C4-2B (cell line): ENCODE measurements around the gene DSCAM.
"Not testable (repeated sequence)": the region's sequence is repeated elsewhere in the genome, so short reads cannot be mapped to it uniquely, and the experiment has no call there.

ENCODE experiments used
- H3K27ac ChIP-seq: fragments of 450-650 bp; 2 replicates; pipeline ENCODE4 v1.5.1; 2017
- ZFX ChIP-seq: fragments of 450-650 bp; IDR thresholded peaks from 2 replicates; pipeline ENCODE4 v1.6.1; 2017
- TF ChIP-seq, protein P1 (sequence below): fragments of 450-650 bp; conservative IDR thresholded peaks from 2 replicates; pipeline ENCODE4 v1.5.1; 2017; ENCODE audit warnings: mild to moderate bottlenecking

Gene DSCAM, protein sequence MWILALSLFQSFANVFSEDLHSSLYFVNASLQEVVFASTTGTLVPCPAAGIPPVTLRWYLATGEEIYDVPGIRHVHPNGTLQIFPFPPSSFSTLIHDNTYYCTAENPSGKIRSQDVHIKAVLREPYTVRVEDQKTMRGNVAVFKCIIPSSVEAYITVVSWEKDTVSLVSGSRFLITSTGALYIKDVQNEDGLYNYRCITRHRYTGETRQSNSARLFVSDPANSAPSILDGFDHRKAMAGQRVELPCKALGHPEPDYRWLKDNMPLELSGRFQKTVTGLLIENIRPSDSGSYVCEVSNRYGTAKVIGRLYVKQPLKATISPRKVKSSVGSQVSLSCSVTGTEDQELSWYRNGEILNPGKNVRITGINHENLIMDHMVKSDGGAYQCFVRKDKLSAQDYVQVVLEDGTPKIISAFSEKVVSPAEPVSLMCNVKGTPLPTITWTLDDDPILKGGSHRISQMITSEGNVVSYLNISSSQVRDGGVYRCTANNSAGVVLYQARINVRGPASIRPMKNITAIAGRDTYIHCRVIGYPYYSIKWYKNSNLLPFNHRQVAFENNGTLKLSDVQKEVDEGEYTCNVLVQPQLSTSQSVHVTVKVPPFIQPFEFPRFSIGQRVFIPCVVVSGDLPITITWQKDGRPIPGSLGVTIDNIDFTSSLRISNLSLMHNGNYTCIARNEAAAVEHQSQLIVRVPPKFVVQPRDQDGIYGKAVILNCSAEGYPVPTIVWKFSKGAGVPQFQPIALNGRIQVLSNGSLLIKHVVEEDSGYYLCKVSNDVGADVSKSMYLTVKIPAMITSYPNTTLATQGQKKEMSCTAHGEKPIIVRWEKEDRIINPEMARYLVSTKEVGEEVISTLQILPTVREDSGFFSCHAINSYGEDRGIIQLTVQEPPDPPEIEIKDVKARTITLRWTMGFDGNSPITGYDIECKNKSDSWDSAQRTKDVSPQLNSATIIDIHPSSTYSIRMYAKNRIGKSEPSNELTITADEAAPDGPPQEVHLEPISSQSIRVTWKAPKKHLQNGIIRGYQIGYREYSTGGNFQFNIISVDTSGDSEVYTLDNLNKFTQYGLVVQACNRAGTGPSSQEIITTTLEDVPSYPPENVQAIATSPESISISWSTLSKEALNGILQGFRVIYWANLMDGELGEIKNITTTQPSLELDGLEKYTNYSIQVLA (N-terminal part only)

DNA sequence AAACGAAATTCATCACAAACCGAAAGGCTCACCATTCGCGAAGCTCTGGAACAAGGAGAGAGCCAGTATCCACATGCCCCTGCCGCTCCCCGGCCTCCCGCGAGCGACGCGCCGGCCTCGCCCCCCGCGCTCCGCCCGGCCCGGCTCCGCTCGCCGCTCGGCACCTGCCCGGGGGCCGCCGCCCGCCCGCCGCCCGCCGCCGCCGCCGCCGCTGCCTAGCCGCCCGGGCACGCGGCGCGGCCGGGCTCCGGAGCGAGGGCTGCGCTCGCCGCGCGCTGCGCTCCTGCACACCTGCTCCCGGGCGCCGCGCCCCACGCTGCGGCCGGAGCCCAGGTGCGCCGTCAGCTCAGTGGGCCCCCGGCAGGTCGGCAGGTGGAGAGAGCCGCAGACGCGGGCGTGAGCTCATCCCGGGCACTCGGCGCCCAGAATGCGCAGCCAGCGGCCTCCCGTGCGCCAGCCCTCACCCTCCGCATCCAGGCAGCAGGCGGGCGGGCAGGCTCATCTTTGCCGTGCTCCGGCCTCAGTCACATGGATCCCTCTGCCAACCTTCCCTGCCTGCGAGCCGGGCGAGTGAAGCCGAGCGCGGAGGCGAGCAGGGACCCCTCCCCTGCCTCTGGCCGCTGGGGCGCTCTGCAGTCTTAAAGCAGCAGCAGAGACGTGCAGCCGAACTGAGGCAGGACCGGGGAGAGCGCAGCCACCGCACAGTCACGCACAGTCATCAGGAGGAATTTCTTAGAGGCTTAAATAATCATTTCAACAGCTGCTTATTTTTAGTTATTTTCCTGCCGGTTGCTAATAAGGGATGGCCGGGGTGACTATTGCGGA is at the start of gene DSCAM:
Gene DSCAM (minus strand): TSS at position 572 of the 825 bp plus-strand sequence. CDS start 497 bp downstream, at position 75.
- TF ChIP-seq ZFX = no peak
- TF ChIP-seq, protein P1, sequence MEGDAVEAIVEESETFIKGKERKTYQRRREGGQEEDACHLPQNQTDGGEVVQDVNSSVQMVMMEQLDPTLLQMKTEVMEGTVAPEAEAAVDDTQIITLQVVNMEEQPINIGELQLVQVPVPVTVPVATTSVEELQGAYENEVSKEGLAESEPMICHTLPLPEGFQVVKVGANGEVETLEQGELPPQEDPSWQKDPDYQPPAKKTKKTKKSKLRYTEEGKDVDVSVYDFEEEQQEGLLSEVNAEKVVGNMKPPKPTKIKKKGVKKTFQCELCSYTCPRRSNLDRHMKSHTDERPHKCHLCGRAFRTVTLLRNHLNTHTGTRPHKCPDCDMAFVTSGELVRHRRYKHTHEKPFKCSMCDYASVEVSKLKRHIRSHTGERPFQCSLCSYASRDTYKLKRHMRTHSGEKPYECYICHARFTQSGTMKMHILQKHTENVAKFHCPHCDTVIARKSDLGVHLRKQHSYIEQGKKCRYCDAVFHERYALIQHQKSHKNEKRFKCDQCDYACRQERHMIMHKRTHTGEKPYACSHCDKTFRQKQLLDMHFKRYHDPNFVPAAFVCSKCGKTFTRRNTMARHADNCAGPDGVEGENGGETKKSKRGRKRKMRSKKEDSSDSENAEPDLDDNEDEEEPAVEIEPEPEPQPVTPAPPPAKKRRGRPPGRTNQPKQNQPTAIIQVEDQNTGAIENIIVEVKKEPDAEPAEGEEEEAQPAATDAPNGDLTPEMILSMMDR = no peak
- no peak within 1 kb of the TSS for H3K27ac ChIP-seq

DNA sequence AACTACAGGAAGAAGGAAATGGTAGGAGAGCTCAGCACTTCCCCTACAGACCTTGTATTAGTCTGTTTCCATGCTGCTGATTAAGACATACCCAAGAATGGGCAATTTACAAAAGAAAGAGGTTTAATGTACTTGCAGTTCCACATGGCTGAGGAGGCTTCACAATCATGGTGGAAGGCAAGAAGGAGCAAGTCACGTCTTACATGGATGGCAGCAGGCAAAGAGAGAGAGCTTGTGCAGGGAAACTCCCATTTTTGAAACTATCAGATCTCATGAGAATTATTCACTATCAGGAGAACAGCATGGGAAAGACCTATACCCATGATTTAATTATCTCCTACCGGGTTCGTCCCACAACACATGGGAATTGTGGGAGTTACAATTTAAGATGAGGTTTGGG is 48.7 kb upstream of the DSCAM start:
- not testable (repeated sequence) for H3K27ac ChIP-seq

DNA sequence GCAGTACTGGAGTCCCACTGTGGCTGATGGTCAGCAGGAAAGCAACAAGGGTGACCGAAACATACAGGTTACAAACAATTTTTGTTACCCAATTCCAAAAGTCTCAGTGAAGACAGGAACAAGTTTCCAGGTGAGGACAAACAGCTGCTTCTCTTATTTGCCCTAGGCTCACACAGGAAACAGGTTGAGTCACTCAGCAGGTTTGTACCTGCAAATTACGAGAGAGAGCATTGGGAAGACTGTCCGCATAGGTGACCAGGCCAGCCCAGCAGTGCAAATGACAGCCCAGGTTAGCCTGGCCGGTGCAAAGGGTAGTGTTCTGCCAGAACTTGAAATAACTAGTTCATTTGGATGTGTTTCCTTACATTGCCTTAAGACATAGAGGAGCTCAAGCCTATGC is 40.0 kb upstream of the DSCAM start:
- no peak for TF ChIP-seq ZFX
- TF ChIP-seq, protein P1 = no peak
- no peak overlapping the region for H3K27ac ChIP-seq

DNA sequence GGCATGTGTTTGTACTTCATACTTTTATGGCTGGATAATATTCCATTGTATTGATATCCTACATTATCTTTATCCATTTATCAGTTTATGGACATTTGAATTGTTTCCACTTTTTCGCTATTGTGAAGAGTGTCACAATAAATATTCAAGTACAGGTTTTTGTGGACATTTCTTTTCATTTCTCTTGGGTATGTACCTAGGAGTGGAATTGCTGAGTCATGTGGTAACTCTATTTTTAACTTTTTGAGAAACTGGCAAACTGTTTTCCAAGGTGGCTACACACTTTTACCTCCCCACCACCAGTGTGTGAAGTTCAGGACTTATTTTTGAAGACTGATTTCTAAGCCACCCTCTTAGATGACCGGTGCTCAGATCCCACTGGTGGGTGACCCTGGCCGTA is 39.0 kb upstream of the DSCAM start:
- TF ChIP-seq ZFX = no peak
- TF ChIP-seq, protein P1 = no peak
- H3K27ac ChIP-seq = no peak overlapping the region

DNA sequence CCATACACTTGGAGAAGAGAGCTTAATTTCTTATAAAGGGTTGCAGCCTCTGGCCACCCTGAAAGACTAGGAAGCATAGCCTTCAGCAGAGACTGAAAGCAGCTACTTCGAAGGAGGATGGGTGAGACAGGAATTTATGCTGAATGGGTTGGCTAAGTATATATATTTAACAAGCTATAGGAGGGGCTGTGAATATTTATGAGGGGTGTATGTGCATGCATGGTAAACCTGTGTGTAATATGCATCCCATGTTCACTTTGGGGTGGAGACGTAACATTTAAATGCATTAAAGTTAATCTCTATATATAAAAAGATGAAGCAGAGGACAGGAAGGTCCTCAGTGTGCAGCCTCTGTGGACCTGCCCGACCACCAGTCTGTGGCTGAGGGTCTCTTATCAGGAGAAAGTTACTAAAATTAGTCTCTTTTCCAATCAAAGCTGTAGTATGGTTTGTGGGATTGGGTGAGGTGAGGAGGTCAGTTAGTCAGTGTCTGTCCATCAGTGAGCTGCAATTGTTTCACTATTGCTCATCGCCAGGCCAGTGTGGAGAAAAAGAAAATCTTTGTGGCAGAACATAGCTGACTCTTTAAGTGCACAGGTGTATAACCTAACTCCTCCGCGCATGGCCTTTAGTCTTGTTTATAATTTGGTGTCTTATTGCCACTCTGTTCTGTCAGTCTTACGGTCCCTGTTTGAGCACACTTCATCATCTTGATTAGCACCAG is 35.4 kb upstream of the DSCAM start:
- TF ChIP-seq, protein P1 = no peak
- TF ChIP-seq ZFX = no peak
- no peak overlapping the region for H3K27ac ChIP-seq

DNA sequence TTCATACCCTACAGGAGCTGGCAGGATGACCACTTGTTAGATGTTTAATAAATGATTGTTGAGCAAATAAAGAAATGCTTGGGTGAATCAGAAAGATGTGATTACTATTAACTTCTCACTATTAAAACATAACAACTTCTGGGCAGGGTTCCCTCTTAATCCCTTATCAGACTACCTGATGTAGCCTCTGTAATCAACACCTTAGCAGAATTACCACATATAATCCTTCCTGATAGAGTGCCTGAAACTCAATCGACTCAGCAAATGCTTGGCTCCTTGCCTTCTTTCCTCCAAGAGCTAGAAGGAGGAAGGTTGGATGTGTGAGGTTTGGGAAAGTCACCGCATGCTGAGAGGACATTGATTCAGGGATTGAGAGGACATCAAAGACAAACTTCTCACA is 34.8 kb upstream of the DSCAM start:
- TF ChIP-seq, protein P1 = no peak
- TF ChIP-seq ZFX = no peak
- no peak overlapping the region for H3K27ac ChIP-seq
